GM12874 (cell line): ENCODE measurements around the gene RAI14.

ENCODE experiments used
- TF ChIP-seq, protein P1 (sequence below): IDR thresholded peaks from 2 replicates; pipeline ENCODE4 v1.5.1; 2011; ENCODE audit warnings: low read depth, mild to moderate bottlenecking, control low read depth, low read length, moderate library complexity; ENCODE audit not compliant: insufficient read depth

RAI14 gene

DNA sequence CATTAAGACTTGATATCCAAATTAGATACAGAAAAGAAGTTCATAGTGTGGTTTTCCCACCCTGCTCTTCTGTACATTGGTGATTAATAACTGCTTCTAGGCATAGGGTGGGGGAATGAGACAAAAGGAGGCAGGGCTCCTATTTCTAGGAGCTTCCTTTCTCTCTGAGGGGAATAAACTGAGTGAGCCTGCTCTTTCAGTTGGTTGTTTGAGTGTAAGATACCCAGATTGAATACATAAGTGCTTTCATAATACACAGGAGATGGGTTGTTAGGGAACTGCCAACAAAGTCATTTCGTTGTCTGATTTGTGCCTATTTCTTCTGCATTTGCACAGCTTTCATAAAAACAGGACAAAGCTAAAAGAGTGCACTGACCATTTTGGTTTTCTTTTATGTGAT, 133.9 kb downstream of the RAI14 start:
- TF ChIP-seq, protein P1, sequence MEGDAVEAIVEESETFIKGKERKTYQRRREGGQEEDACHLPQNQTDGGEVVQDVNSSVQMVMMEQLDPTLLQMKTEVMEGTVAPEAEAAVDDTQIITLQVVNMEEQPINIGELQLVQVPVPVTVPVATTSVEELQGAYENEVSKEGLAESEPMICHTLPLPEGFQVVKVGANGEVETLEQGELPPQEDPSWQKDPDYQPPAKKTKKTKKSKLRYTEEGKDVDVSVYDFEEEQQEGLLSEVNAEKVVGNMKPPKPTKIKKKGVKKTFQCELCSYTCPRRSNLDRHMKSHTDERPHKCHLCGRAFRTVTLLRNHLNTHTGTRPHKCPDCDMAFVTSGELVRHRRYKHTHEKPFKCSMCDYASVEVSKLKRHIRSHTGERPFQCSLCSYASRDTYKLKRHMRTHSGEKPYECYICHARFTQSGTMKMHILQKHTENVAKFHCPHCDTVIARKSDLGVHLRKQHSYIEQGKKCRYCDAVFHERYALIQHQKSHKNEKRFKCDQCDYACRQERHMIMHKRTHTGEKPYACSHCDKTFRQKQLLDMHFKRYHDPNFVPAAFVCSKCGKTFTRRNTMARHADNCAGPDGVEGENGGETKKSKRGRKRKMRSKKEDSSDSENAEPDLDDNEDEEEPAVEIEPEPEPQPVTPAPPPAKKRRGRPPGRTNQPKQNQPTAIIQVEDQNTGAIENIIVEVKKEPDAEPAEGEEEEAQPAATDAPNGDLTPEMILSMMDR = no peak

DNA sequence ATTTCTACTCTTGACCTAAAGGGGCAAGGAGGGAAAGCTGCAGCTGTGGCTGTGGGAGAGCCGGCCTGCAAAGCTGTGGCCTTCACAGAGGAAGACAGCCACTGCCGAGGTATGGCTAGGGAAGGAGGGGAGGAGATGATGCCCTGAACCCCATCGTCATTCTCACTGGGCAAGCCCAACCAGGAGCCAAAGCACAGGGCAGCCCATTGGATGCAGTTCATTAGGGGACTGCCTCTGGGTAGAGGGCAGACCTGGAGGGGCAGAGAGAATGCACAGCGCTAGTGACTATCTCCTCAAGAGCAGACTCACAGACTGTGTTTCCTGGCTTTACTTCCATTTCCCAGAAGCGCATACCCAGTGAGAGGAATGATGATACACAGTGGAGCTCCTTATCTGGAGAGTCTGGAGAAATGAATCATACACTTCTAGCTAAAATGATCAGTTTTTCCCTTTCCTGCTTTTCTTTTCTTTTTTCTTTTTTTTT, 135.7 kb downstream of the RAI14 start:
- TF ChIP-seq, protein P1 = no peak

DNA sequence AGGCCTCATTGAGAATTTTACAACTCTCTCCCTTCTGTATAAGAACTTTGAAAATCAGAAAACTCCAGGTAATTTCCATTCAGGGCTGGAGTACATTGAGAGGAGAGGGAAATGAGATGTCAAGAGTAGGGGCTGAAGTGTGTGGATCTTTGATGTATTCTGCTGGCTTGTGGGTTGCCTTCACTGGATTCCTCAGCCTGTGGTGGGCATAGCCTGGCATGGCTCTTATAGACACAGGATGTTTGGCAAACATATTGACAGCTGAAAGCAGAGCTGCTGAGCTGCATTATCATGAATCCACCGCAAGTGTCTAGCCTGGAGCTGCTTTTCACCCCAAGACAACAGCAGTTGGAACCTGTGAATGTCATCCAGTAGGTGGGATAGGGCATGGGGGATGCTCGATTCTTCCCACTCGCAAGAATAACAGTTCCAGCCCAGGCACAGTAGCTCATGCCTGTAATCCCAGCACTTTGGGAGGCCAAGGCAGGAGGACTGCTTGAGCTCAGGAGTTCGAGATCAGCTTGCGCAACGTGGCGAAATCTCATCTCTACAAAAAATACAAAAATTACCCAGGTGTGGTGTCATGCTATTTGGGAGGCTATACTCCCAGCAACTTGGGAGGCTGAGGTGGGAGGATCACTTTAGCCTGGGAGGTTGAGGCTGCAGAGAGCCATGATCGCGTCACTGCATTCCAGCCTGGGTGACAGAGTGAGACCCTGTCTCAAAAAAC, 146.9 kb downstream of the RAI14 start:
- TF ChIP-seq, protein P1 = no peak

DNA sequence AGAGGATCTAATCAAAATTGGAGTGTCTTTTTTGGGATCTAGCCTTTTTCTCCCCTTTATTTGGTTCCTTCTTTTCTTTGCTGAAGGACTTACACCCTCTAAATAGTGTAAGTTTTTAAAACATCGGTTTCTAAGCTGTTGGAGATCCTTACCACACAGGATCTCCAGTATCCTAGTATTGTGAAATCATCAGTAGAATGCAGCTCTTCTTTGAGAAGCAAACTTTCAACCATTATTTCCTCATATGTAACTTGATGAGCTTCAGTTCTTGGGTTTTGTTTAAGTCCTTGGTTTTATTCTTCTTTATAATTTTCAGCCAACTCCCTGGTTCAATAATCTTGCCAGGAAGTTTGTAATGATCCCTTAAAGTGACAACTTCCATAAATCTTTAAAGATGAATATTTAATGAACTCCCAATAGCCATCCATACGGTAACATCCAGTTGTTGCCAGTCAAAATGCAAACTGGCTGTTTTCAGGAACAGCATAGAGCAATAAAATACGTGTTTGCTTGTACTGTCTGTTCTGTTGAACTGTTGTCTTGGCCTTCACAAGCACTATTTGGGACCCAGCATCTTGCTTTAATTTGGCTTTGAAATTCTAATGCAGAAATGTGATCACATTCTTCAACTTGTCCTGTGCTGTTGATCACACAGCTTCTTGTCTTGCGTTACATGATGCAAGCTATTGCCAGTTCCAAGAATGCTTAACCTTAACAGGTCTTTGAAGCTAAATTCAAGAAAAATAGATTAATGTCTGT, 148.0 kb downstream of the RAI14 start:
- TF ChIP-seq, protein P1 = no peak

DNA sequence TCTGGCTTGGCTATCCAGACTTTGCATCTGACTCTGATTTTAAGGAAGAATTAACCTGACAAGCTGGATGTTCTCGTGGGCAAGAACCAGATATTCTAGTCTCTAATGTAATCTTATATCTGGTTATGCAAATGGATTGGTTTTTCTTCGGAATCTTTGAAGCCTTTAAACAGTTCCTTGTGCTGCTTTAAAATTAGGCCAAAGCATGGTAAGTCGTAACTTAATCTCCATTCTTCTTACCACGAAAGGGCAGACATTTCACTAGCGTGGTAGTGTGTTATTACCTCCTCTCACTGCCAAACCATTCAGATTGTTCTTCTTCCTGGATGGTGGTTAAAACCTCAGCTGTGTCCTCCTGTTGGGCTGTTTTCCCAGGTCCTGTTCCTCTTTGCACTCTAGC, 148.8 kb downstream of the RAI14 start:
- TF ChIP-seq, protein P1 = no peak

DNA sequence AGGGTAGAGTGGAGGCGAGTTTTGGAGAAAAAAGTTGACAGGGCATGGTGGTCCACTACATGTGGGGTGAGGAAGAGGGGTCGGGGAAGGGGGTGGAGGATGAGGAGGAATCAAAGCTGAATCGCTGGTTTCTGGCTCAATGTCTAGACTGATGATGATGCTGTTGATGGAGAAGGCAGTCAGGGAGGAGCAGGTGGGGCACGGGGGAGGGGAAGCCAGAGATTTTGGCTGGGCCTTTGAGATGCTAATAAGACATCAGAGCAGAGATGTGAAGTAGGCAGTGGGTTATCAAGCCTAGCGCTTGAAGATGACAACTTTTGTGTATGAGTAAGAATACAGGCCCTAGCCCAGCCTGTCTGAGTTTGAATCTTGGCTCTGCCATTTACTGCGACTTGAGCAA, 150.4 kb downstream of the RAI14 start:
- TF ChIP-seq, protein P1 = no peak

DNA sequence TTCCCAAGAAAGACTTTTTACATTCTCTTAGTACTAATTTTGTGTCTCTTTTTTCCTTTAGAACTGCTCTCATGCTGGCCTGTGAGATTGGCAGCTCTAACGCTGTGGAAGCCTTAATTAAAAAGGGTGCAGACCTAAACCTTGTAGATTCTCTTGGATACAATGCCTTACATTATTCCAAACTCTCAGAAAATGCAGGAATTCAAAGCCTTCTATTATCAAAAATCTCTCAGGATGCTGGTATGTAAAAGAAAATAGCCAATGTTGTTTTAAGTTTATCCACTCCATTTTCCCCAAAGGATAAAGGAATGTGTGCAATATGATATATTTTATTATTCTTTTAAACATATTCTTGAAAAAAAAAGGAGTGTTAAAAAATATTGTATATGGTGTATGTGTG, 155.6 kb downstream of the RAI14 start:
- TF ChIP-seq, protein P1 = no peak
